ENCODE results near the gene TMEM132D.

The TMEM132D gene

DNA sequence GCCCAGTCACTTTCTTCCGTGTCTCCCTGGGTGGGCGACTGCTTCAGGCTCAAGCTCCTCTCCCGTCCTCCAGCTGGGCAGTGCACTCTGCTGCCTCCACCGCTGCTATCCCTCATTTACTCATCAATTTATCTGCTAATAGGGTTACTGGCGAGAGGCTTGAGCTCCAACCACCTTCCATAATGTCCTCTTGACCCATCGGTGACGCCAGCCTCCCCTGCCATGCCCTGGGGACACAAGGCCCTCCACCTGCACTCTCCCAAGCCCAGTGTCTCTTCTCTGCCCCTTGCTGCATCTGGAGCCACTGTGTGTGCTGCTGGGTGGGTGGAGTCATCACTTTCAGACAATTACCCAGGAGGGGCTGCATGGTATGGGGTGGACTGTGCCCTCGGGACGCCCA lies 78.5 kb downstream of the TMEM132D start:
- no peak for DNase-seq

DNA sequence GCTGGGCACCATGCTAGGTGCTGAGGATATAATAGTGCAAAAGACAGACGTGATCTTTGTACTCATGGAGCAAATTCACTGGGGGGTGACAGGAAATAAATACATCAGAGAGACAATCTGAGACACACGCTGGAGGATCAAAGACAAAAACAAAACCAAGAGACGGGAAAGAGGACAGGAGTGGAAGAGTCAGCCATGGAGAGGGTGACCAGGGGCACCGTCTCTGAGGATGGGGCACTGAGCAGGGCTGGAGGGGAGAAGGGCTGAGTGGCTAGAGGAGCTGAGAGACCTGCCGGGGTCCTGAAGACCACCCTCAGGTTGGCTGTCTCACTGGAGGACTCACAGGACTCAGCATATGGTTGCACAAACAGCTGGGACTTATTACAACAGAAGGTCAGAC lies 81.9 kb downstream of the TMEM132D start:
- no peak for DNase-seq

- no peak for DNase-seq
Observed at GRCh38 chr12:129819391-129819790, 84.4 kb downstream of the TMEM132D start.

DNA sequence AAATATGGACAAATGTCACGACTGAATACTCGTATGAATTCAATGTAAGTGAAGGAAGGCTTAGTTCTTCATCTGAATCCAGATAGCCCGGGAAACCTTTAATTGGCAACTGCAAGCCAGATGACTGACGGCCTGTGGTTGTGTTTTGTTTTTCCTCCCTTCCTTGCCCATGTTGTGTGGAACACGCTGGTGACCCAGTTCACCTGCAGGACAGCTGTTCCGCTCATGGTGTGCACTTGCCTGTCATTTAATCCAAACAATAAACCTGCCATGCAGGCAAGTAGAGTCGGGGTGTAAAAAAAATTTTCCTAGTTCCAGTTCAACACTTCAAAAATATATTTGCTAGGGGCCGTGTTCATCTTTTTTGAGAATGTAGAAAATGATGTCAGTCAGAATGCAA lies 88.0 kb downstream of the TMEM132D start:
- no peak for DNase-seq

- DNase-seq, result no peak
Observed at GRCh38 chr12:129811963-129812362, 91.9 kb downstream of the TMEM132D start.

DNA sequence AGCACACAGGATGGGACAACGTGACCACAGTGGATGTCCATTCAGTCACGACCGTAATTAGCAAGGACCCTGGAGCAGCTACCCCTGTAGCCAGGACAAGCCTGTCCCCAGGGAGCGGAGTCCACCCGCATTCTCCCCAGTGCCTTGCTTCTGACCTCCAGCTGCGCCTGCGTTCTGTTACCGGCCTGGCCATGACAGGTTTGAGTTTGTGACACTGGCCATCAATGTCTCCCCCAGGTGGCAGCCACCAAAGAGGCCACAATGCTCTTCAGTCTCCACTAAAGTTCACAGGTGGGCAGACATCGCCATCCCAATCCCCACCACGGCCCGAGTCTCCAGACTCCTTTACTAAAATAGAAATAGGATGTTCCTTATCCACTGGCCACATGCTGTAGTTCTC lies 96.7 kb downstream of the TMEM132D start:
- DNase-seq, result no peak

DNA sequence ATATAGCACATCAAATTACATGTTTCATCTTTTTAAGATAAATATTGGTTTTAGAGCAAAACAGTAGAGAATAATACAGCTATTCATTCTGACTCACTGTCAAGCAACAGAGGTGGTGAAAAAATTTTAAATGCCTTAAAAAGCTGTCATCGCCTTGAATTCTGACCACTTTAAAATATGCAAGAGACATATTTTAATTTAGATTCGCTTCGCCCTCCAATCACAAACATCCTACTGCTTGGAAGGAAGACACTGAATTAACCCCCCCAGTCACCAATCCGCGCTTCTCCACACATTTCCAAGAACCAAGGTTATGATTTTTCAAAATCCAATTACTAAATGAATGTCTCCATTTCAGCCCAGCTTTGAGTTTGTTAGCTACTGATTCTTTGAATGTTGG lies 112.4 kb downstream of the TMEM132D start:
- no peak for DNase-seq

- DNase-seq, result no peak
Observed at GRCh38 chr12:129790930-129791329, 112.9 kb downstream of the TMEM132D start.

GRCh38 chr12:129790331-129790730 lies 113.5 kb downstream of the TMEM132D start:
- DNase-seq, result no peak

GRCh38 chr12:129789921-129790320 lies 113.9 kb downstream of the TMEM132D start:
- DNase-seq, result no peak

GRCh38 chr12:129788506-129789084 lies 115.2 kb downstream of the TMEM132D start:
- no peak for DNase-seq

GRCh38 chr12:129779989-129780388 lies 123.8 kb downstream of the TMEM132D start:
- no peak for DNase-seq

DNA sequence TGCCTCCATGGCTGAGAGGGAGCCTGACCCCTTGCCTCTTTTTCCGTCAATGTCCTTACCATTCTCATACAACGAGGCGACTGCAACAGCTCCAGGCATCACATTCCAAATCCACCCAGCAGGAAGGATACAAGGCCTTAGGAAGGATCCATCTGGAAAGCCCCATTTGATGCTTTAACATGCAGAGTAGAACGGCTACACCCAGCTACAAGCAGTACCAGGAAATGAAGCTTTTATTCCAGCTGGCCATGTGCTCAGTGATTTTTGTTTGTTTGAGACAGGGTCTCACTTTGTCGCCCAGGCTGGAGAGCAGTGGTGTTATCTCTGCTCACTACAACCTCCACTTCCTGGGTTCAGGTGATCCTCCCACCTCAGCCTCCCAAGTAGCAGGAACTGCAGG lies 124.8 kb downstream of the TMEM132D start:
- DNase-seq, result no peak

- DNase-seq, result no peak
Observed at GRCh38 chr12:129776977-129777667, 126.7 kb downstream of the TMEM132D start.

GRCh38 chr12:129772501-129773493 lies 131.0 kb downstream of the TMEM132D start:
- DNase-seq, result peak; percentile 93

DNA sequence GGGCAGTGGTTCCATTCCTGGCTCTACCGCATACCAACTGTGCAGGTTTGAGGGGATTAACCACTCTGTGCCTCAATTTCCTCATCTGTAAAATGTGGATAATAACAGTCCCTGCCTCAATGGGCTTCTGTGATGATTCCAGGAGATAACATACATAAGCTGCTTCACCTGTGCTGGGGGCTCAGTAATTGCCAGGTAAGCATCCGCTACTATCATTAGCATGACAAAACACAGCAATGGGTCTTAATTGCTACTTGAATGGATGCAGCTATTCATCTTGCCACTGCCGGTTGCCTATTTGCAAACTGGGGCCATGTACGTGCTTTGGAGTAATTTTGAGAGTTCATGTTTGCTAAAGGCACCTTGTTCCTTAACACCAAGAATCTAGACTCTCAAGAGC lies 132.6 kb downstream of the TMEM132D start:
- DNase-seq, result no peak

GRCh38 chr12:129765719-129766118 lies 138.1 kb downstream of the TMEM132D start:
- no peak for DNase-seq

DNA sequence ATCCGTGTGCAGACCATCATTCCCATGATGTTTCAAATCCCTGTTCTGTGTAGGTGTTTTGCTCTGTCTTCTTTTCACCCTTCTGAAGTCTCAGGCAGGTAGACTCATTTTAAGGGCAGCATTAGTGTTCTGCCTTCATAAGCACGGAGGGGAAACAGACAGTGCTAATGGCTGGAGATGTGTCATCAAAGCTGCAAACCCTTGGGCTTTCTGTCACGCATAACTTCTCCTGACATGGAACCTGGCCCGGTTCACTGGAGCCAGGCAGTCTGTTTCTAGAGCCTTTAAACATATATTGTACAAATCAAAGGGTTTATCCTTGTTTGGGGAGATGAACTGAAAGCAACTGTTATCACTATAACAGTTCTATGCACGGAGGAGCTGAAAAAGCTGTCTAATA lies 141.4 kb downstream of the TMEM132D start:
- DNase-seq, result no peak

GRCh38 chr12:129753586-129753985 lies 150.2 kb downstream of the TMEM132D start:
- no peak for DNase-seq

- no peak for DNase-seq
Observed at GRCh38 chr12:129750421-129750820, 153.4 kb downstream of the TMEM132D start.

DNA sequence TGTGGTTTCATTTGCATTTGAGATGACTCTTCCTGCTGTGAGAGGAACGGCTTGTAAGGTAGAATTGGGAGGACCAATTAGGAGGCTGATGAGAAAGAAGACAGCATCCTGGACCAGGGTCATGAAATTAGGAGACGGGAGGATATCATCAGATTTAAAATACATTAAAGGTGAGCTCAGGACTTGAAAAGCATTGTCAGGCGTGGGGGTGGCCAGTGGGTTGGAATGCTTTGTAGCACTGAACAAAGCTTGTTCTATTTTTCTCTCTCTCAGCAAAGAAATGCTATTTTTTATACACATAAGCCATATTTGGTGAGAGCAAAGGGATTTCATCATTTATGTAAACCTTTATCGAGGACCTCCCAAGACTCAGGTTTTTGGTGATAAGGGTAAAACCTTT lies 157.5 kb downstream of the TMEM132D start:
- no peak for DNase-seq

DNA sequence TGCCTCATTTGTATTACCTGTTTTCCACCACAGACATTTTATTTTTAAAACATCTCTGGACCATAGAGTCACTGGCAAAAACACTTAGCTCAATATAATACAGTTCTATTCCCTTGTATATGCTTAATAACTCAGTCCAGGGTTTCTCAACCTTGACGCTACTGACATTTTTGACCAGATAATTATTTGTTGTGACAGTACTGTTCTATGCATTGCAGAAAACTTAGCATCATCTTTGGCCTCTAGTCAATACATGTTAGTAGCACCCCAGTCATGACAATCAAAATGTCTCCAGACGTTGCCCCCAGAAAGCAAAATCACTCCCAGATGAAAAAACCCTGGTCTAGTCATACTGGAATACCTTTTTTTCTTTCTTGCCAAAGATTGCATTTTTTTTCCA lies 174.7 kb downstream of the TMEM132D start:
- DNase-seq, result no peak

DNA sequence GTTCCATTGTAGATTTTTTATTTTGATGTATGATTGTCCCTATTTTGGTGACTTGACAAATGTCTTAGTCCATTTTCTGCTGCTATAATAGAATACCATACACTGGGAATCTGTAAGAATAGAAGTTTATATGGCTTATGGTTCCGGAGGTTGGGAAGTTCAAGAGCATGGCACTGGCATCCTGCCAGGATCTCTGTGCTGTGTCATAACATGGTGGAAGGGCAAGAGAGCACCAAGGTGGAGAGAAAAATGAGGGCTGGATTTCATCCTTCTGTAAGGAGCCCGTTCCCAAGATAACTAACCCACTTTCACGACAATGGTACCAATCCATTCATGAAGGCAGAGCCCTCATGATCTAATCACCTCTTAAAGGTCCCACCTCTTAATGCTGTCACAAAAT lies 176.7 kb downstream of the TMEM132D start:
- DNase-seq, result no peak

GRCh38 chr12:129723260-129723659 lies 180.6 kb downstream of the TMEM132D start:
- no peak for DNase-seq
